ENCODE results near the gene TSPEAR.
"Not testable (repeated sequence)": the region's sequence is repeated elsewhere in the genome, so short reads cannot be mapped to it uniquely, and the experiment has no call there.

TSPEAR gene

GRCh38 chr21:44582055-44582454, 129.3 kb downstream of the TSPEAR start:
- no peak overlapping the region for H3K4me3 ChIP-seq (ENCODE audit: low read depth, low read length)
- no peak for DNase-seq (ENCODE audit: low read depth)

GRCh38 chr21:44581158-44581557, 130.2 kb downstream of the TSPEAR start:
- H3K4me3 ChIP-seq (ENCODE audit: low read depth, low read length), result no peak overlapping the region
- DNase-seq (ENCODE audit: low read depth), result no peak

- DNase-seq (ENCODE audit: low read depth); H3K4me3 ChIP-seq (ENCODE audit: low read depth, low read length): not testable (repeated sequence)
Measured at GRCh38 chr21:44580231-44580821, 131.0 kb downstream of the TSPEAR start, which contains the start of gene KRTAP10-5. TSS of gene KRTAP10-5 (minus strand) at chr21:44580604. CDS start at chr21:44580578, 26 bp downstream.

- no peak overlapping the region for H3K4me3 ChIP-seq (ENCODE audit: low read depth, low read length)
- no peak for DNase-seq (ENCODE audit: low read depth)
Measured at GRCh38 chr21:44579833-44580144, 131.6 kb downstream of the TSPEAR start.

GRCh38 chr21:44579056-44579832, 132.1 kb downstream of the TSPEAR start:
- DNase-seq (ENCODE audit: low read depth), result no peak
- H3K4me3 ChIP-seq (ENCODE audit: low read depth, low read length), result no peak overlapping the region

- no peak for DNase-seq (ENCODE audit: low read depth)
- H3K4me3 ChIP-seq (ENCODE audit: low read depth, low read length), result no peak overlapping the region
Measured at GRCh38 chr21:44578371-44579055, 132.9 kb downstream of the TSPEAR start.

- DNase-seq (ENCODE audit: low read depth), result no peak
- H3K4me3 ChIP-seq (ENCODE audit: low read depth, low read length), result no peak overlapping the region
Measured at GRCh38 chr21:44576025-44576420, 135.3 kb downstream of the TSPEAR start.

GRCh38 chr21:44575307-44576024, 135.9 kb downstream of the TSPEAR start:
- DNase-seq (ENCODE audit: low read depth), result no peak

GRCh38 chr21:44574457-44575306, 136.7 kb downstream of the TSPEAR start:
- H3K4me3 ChIP-seq (ENCODE audit: low read depth, low read length), result no peak overlapping the region
- DNase-seq (ENCODE audit: low read depth), result no peak

More at GRCh38 chr21:44575307-44576024, 135.9 kb downstream of the TSPEAR start:
- no peak overlapping the region for H3K4me3 ChIP-seq (ENCODE audit: low read depth, low read length)

- H3K4me3 ChIP-seq (ENCODE audit: low read depth, low read length); DNase-seq (ENCODE audit: low read depth): not testable (repeated sequence)
Measured at GRCh38 chr21:44573630-44574456, 137.5 kb downstream of the TSPEAR start, which contains the start of gene KRTAP10-4. TSS of gene KRTAP10-4 (plus strand) at chr21:44573729. CDS start at chr21:44573759, 30 bp downstream.

GRCh38 chr21:44572959-44573583, 138.3 kb downstream of the TSPEAR start:
- H3K4me3 ChIP-seq (ENCODE audit: low read depth, low read length), result no peak overlapping the region
- no peak for DNase-seq (ENCODE audit: low read depth)

GRCh38 chr21:44571844-44572782, 139.3 kb downstream of the TSPEAR start:
- no peak for DNase-seq (ENCODE audit: low read depth)
- H3K4me3 ChIP-seq (ENCODE audit: low read depth, low read length), result no peak overlapping the region

- DNase-seq (ENCODE audit: low read depth), result no peak
- H3K4me3 ChIP-seq (ENCODE audit: low read depth, low read length), result no peak overlapping the region
Measured at GRCh38 chr21:44571296-44571695, 140.1 kb downstream of the TSPEAR start.

GRCh38 chr21:44569861-44570517, 141.4 kb downstream of the TSPEAR start:
- DNase-seq (ENCODE audit: low read depth), result no peak
- H3K4me3 ChIP-seq (ENCODE audit: low read depth, low read length), result no peak overlapping the region

GRCh38 chr21:44568667-44569556, 142.5 kb downstream of the TSPEAR start:
- H3K4me3 ChIP-seq (ENCODE audit: low read depth, low read length), result no peak overlapping the region
- DNase-seq (ENCODE audit: low read depth), result no peak
